ENCODE data around the gene BSN.

DNA sequence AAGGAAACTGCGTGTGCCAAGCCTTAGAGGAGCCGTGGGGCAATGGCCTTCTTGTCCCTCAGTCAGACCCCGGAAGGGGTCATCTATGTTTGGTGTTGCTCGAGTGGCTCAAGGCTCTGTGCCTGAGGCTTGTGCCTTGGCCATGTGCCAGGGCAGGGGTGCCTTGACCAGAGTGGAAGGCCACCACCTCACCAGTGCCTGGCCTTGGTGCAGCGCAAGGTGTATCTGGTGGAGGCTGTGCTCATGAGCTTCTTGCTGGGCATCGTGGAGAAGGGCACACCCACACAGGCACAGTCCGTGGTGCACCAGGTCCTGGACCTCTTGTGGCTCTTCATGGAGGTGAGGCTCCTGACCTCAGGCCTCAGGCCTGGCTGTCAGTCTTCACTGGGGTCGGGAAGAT, 145.7 kb downstream of the BSN start:
- TF ChIP-seq, protein P1, sequence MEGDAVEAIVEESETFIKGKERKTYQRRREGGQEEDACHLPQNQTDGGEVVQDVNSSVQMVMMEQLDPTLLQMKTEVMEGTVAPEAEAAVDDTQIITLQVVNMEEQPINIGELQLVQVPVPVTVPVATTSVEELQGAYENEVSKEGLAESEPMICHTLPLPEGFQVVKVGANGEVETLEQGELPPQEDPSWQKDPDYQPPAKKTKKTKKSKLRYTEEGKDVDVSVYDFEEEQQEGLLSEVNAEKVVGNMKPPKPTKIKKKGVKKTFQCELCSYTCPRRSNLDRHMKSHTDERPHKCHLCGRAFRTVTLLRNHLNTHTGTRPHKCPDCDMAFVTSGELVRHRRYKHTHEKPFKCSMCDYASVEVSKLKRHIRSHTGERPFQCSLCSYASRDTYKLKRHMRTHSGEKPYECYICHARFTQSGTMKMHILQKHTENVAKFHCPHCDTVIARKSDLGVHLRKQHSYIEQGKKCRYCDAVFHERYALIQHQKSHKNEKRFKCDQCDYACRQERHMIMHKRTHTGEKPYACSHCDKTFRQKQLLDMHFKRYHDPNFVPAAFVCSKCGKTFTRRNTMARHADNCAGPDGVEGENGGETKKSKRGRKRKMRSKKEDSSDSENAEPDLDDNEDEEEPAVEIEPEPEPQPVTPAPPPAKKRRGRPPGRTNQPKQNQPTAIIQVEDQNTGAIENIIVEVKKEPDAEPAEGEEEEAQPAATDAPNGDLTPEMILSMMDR (IDR thresholded peaks at IDR 0.05; ENCODE audit: low read length): no peak
- TF ChIP-seq EZH2 (IDR thresholded peaks at IDR 0.05; ENCODE audit: borderline replicate concordance, low read length): no peak

Measured in OCI-LY1 (cell line).